Endothelial cell of umbilical vein (primary cell): ENCODE results near the gene CDC42SE1.

Source experiments
- EZH2 ChIP-seq: IDR thresholded peaks from 2 replicates; pipeline ENCODE4 v1.6.1; 2012; ENCODE audit warnings: borderline replicate concordance, low read depth, mild to moderate bottlenecking, moderate library complexity, low read length, inconsistent platforms; ENCODE audit not compliant: severe bottlenecking
- GATA2 ChIP-seq: IDR thresholded peaks from 2 replicates; pipeline ENCODE4 v1.7.0; 2011; ENCODE audit warnings: low read depth, mild to moderate bottlenecking, moderate library complexity, mixed read lengths, low read length; ENCODE audit not compliant: insufficient read length, insufficient read depth
- JUN ChIP-seq: IDR thresholded peaks from 2 replicates; pipeline ENCODE4 v1.6.1; 2011; ENCODE audit warnings: borderline replicate concordance, low read depth; ENCODE audit not compliant: insufficient read length, insufficient read depth
- MYC ChIP-seq: IDR thresholded peaks from one replicate; pipeline ENCODE4 v1.6.1; 2011; ENCODE audit warnings: mild to moderate bottlenecking, low read depth, low read length
- POLR2A ChIP-seq: IDR thresholded peaks from 2 replicates; pipeline ENCODE4 v1.6.1; 2012; ENCODE audit warnings: low read depth, mild to moderate bottlenecking, control low read depth, low read length
- POLR2AphosphoS5 ChIP-seq: IDR thresholded peaks from 2 replicates; pipeline ENCODE4 v1.6.1; 2012; ENCODE audit warnings: low read depth, mild to moderate bottlenecking, control low read depth, low read length, moderate library complexity; ENCODE audit not compliant: insufficient read depth
- TF ChIP-seq, protein P1 (sequence below), 2 donors: IDR thresholded peaks; 1 replicate in 1 of 2; 2 replicates in 1 of 2; pipeline ENCODE4 v1.5.1; 2011; ENCODE audit warnings: low read length in 2 of 2, mild to moderate bottlenecking in 2 of 2, moderate library complexity in 2 of 2, control low read depth in 1 of 2, inconsistent platforms in 1 of 2, low read depth in 1 of 2; ENCODE audit not compliant: insufficient read depth in 1 of 2; ENCODE audit errors: extremely low read depth in 1 of 2
- TF ChIP-seq, protein P2 (sequence below): IDR thresholded peaks from 2 replicates; pipeline ENCODE4 v1.6.1; 2011; ENCODE audit not compliant: insufficient read depth, insufficient read length

DNA sequence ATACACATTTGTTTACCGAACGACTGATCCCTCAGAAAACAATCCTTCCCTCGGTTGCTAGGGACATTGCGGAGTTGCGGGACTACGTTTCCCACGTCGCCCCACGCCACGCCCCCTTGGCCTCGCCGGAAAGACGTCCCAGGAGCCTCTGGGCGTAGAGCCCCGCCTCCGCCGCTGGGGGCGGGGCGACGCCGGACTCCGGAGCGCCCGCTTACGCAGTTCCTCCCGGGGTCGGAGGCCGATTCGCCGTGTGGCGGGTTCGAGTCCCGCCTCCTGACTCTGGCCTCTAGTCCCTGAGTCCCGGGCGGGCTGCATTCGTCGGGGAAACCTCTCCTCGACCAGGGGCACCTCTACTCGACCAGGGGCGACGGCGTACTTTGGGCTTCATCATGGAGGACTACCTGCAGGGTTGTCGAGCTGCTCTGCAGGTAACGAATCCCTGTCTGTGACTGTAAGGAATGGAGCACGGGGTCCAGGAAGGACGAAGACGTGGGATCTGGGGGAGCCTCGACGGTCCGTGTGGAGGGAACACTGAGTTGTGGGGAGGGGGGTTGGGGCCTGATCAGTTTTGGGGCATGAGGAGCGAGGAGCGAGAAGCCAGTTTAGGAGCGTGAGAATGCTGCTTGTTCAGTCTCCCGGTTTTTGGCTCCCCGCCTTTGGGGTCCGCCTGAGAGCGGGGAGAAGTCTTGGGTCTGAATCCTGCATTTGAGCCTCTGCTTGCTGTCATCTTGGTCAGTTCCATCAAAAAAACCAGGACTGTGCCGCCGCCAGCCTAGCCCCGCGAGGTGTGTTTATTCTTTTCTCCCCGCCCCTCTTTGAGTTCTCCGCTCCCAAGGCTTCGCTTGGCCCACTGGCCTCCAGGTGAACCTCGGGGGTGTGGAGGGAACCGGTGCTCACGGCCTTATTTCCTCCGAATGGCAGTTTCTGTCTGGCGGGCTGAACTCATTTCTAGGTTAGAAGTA is 50.9 kb downstream of the CDC42SE1 start, which contains the start of gene PRUNE1:
- TF ChIP-seq, protein P1, sequence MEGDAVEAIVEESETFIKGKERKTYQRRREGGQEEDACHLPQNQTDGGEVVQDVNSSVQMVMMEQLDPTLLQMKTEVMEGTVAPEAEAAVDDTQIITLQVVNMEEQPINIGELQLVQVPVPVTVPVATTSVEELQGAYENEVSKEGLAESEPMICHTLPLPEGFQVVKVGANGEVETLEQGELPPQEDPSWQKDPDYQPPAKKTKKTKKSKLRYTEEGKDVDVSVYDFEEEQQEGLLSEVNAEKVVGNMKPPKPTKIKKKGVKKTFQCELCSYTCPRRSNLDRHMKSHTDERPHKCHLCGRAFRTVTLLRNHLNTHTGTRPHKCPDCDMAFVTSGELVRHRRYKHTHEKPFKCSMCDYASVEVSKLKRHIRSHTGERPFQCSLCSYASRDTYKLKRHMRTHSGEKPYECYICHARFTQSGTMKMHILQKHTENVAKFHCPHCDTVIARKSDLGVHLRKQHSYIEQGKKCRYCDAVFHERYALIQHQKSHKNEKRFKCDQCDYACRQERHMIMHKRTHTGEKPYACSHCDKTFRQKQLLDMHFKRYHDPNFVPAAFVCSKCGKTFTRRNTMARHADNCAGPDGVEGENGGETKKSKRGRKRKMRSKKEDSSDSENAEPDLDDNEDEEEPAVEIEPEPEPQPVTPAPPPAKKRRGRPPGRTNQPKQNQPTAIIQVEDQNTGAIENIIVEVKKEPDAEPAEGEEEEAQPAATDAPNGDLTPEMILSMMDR (IDR thresholded peaks at IDR 0.05; ENCODE audit: extremely low read depth in 1 of 2, insufficient read depth in 1 of 2, low read depth in 1 of 2, low read length in 2 of 2), result no peak
- no peak for TF ChIP-seq POLR2A
- peak; percentile 36 for TF ChIP-seq POLR2AphosphoS5
- no peak for TF ChIP-seq EZH2
- TF ChIP-seq, protein P2, sequence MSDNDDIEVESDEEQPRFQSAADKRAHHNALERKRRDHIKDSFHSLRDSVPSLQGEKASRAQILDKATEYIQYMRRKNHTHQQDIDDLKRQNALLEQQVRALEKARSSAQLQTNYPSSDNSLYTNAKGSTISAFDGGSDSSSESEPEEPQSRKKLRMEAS, result peak; percentile 7
- no peak for TF ChIP-seq GATA2
- no peak for TF ChIP-seq MYC
- TF ChIP-seq JUN, result no peak
